Stimulated activated CD4-positive, alpha-beta T cell treated with anti-CD3 and anti-CD28 coated beads, Interleukin-4, amount 100 ng/mL, for 1 hour (primary cell): ENCODE data around the gene LYPD1.
"Not testable (repeated sequence)": the region's sequence is repeated elsewhere in the genome, so short reads cannot be mapped to it uniquely, and the experiment has no call there.

Source experiments
- DNase-seq: peaks from one replicate; pipeline ENCODE4 v3.0.0-alpha.2; 2020

LYPD1 gene

GRCh38 chr2:132669908-132670495 is at the start of gene LYPD1:
Gene LYPD1 (minus strand): TSS chr2:132670205. CDS start chr2:132669932, 273 bp downstream.
- DNase-seq = no peak

- no peak for DNase-seq
Observed at GRCh38 chr2:132719480-132719879, 49.5 kb upstream of the LYPD1 start.

- no peak for DNase-seq
Observed at GRCh38 chr2:132716954-132717353, 46.9 kb upstream of the LYPD1 start.

DNA sequence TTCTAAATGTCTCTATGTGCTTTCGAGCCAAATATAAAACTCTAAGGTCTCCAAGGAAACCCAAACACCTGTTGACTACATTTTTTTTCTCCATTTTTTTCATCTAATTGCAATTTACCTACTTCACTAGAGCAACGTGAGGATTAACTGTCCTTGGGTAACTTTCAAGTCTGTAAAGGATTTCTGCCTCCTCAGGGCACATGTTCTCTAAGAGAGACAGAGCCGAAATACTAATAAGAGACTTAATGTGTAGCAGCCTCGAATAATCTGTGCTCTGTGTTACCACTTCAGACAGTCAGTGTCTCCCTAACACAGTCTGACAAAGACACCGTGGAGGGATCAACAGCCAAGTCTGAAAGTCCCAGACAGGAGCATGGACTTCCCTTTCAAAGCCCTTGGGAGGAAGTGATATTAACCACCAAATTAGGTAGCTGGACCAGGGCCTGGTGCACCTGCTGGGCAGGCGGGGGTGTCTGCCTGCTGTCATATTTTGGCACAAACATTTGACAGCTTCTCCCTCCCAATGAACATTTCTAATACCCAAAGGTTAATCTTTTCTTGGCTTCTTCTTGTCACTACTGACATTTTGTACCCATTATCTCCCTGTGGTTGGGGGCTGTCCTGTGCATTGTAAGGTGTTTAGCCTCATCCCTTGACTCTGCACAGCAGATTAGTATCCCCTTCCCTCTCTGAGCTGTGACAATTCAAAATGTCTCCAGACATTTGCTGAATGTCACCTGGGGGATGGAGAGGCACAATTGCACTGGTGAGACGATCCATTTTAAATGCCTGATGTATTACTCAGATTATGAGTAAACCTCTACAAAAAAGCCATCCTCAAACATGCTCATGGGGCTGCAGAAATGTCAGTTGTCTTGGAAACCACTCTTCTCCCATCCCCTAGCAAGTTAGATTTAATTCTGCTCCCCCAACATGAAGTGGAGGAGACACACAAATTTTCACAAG is 45.7 kb upstream of the LYPD1 start:
- DNase-seq = no peak

GRCh38 chr2:132703396-132703795 is 33.4 kb upstream of the LYPD1 start:
- DNase-seq = no peak

GRCh38 chr2:132701810-132702209 is 31.8 kb upstream of the LYPD1 start:
- DNase-seq = no peak

DNA sequence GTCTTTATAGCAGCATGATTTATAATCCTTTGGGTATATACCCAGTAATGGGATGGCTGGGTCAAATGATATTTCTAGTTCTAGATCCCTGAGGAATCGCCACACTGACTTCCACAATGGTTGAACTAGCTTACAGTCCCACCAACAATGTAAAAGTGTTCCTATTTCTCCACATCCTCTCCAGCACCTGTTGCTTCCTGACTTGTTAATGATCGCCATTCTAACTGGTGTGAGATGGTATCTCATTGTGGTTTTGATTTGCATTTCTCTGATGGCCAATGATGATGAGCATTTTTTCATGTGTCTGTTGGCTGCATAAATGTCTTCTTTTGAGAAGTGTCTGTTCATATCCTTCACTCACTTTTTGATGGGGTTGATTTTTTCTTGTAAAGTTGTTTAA is 29.8 kb upstream of the LYPD1 start:
- DNase-seq = not testable (repeated sequence)

- not testable (repeated sequence) for DNase-seq
Observed at GRCh38 chr2:132698347-132698746, 28.3 kb upstream of the LYPD1 start.

DNA sequence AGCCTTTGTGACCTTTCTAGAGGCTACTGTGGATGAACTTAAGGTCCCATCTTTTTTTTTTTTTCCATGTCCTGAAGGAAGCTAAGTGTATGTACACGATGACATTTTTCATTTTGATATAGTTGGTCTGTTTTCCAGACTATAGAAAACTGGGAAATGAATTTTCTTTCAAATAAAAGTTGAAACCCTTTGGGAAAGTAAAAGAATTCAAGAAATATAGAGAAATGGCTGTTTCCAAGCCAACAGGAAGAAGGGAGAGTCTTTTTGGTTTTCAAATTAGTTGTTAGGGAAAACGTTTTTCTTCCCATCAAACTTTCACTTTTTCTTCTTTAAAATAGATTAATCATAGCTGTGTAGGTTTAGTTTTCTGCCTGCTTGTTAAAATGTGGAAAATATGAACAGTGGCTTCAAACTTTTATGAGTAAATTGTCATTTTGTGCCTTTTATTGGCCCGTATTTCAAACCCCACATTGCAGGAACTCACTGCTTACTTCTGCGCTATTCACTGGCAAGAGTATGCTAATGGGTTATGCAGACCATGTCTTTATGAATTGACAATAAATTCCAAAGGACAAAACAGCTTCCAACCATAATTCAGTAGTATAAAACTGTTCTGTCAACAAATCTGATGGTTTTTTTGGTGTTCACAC is 27.7 kb upstream of the LYPD1 start:
- no peak for DNase-seq

GRCh38 chr2:132692816-132693215 is 22.8 kb upstream of the LYPD1 start:
- DNase-seq = no peak

- DNase-seq = no peak
Observed at GRCh38 chr2:132691556-132691955, 21.6 kb upstream of the LYPD1 start.

GRCh38 chr2:132690664-132691303 is 20.8 kb upstream of the LYPD1 start:
- no peak for DNase-seq

DNA sequence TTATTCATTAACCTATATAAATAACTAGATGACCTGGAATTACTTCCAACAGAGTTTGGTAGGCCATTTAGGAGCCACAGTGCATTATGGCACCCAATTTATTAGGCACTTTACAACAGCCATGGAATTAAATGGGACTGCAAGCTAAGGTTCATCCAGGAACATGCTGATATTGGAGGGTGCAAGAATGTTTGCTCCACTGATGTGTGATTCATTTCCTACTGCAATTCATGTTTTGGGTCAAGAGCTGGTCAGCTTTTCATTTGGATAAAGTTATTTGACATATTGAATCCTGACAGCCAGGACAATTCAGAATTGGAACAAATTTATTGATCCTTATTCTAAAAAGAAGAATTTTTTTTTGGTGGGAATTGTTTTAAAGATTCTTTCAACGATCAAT is 11.8 kb upstream of the LYPD1 start:
- no peak for DNase-seq

DNA sequence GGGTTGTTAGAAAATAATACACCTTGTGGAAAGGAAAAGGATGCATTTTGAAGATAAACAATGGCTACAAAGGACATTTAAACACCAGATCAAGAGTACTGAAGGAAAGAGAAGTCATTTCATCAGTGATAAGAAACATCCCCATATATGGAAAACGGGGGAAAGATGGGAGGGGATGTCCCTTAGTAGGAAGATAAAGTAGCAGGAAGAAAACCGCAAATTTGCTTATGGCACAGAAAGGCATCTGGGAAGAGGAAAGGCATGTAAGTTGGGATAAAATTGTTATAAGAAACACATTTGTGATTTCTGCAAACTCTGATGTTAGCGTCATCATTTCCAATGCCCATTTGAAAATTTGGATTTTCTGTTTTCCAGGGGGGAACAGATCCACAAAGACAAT is 10.5 kb upstream of the LYPD1 start:
- no peak for DNase-seq

- no peak for DNase-seq
Observed at GRCh38 chr2:132678483-132678882, 8.5 kb upstream of the LYPD1 start.

- DNase-seq = no peak
Observed at GRCh38 chr2:132677661-132678060, 7.7 kb upstream of the LYPD1 start.

GRCh38 chr2:132676999-132677398 is 7.0 kb upstream of the LYPD1 start:
- no peak for DNase-seq

GRCh38 chr2:132671151-132671835 is 1.3 kb upstream of the LYPD1 start:
- no peak for DNase-seq

GRCh38 chr2:132670496-132671150 is 618 bp upstream of the LYPD1 start:
- no peak for DNase-seq

- no peak for DNase-seq
Observed at GRCh38 chr2:132668987-132669907, 758 bp downstream of the LYPD1 start.
